ENCODE results near the gene GRIK4.
A peak's percentile ranks its signal among the peaks of the same experiment; 100 is the strongest.

The GRIK4 gene

DNA sequence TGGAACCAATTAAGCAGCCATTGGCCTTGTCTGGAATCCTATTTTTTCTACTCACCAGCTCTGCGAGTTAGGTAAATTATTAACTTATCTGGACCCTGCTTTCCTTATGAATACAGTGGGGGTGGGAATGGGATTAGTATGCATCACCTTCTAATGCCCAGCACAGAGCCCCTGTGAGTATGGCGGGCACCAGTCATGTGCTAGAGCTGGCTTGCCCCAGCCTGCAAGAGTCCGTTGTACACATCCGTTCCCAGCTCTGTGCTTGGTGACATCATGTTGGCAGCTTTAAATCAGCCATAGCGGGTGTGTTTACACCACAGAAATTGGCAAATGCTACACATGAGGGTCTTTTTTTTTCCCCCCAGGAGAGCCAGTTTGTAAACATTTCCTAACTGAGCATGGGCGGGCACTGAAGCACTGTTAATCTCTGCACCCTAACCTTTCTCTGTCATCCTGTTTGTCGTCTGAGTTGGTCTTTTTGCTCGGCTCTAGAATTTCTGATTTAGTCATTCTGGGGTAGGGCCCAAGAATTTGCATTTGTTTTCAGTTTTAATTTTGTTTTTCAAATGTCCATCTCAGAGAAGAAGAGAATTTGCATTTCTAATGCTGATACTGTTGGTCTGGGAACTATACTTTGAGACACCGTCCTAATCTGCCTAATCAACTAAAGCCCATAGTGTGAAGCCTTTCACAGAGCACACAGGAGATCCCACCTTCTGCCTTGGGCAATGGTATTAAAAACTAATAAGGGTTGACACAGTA, 382.1 kb downstream of the GRIK4 start:
- H3K4me3 ChIP-seq, result no peak overlapping the region
- H3K4me2 ChIP-seq, result no peak overlapping the region
- TF ChIP-seq Cebpa-rat (IDR thresholded peaks at IDR 0.05), result no peak
- H3K27ac ChIP-seq, result no peak overlapping the region
- H3K36me3 ChIP-seq, result no peaks in the 10 kb centered on the region
- H4K20me1 ChIP-seq, result no peaks in the 10 kb centered on the region; a peak in 1 of 22 replicates
- no peaks in the 10 kb centered on the region for H3K27me3 ChIP-seq
- no peak overlapping the region for H3K9ac ChIP-seq
- H3K9me3 ChIP-seq (replicated peaks in 1 of 11), result no peaks in the 10 kb centered on the region
- H3K4me1 ChIP-seq, result no peaks in the 10 kb centered on the region

DNA sequence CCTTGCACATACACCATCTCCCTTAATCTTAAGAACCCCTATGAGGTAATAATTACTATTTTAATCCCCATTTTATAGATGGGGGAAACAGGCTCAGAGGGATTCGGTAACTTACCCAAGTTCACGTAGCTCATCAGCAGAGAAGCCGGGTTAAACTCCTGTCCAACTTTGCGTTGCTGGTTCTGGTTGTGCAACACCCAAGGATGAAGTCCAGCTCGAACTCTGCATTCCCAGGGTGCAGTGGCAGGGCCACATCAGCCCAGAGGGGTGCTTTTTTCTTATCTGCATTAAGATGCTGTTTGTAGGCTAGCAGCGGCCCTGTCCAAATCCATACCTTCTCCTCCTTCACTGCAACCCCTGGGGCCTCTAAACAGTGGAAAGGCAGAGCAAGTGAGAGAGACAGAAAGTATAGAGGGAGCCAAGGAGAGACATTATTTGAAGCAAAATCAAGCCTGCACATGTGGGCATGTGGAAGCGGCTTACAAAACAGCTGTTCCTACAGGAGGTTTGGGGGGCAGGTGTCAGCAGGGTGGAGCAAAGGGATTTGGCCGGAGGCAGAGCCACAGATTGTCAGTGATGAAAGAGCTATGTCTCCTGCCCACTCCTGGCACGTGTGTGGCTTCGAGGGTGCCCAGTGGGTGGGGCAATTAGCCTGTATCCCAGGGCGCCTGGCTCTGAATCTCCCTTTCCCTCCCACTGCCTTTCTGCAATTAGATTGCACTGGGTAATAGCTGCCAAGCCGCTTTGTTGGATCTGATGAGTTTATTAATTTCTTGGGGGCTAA, 382.8 kb downstream of the GRIK4 start:
- Histone ChIP-seq H3K9ac (no peak overlapping the region), H3K27ac (no peak overlapping the region), H3K4me2 (no peak overlapping the region), H4K20me1 (no peaks in the 10 kb centered on the region; a peak in 1 of 22 replicates), H3K9me3 (replicated peaks in 1 of 11) (no peaks in the 10 kb centered on the region), H3K36me3 (no peaks in the 10 kb centered on the region), H3K27me3 (no peaks in the 10 kb centered on the region), H3K4me3 (no peak overlapping the region), H3K4me1 (no peaks in the 10 kb centered on the region)
- no peak for TF ChIP-seq Cebpa-rat (IDR thresholded peaks at IDR 0.05)

DNA sequence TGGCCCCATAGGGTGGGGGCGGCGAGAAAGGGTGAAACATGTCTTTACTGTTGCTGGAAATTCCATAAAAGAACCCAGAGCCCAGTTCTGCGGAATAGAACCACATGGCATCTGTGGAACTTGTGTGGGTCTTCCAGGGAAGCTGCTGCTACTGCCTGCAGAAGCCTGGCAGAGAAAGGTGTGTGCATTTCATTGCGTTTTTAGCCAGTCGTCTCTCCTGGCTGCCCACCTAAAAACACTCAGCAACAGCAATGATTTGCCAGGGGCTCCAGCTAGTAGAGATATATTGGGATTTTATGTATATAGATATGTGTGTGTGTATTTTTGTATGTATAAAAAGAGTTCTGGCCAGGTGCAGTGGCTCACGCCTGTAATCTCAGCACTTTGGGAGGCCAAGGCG, 385.1 kb downstream of the GRIK4 start:
- Histone ChIP-seq H3K4me2 (no peak overlapping the region), H3K9me3 (replicated peaks in 1 of 11) (no peaks in the 10 kb centered on the region), H3K36me3 (no peaks in the 10 kb centered on the region), H3K27ac (no peak overlapping the region), H3K4me1 (no peaks in the 10 kb centered on the region), H3K4me3 (no peak overlapping the region), H3K27me3 (no peaks in the 10 kb centered on the region), H4K20me1 (no peaks in the 10 kb centered on the region; a peak in 1 of 22 replicates), H3K9ac (no peak overlapping the region)
- TF ChIP-seq Cebpa-rat (IDR thresholded peaks at IDR 0.05), result no peak

DNA sequence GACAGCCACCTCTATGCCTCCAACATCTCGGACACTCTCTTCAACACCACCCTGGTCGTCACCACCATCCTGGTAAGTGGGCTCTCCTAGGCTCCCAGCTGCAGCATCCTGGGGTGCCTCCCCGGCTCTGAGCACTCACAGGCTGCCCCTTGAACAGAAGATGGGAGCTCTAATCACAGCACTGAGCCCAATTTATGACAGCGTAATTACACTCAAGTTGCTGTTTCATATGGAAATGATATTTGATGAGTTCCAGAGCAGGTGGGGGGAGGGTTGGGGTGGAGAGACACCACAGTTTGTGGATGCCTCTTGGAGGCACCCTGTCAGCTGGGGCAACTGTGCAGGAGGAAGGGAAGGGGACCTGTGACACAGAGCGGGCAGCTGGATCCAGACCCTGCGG, 387.0 kb downstream of the GRIK4 start:
- Histone ChIP-seq H4K20me1 (peaks cover 0 to under 1% (median 0%) of the 10 kb centered on the region in 11 experiments; a peak in 1 of 22 replicates), H3K4me3 (no peak overlapping the region)

DNA sequence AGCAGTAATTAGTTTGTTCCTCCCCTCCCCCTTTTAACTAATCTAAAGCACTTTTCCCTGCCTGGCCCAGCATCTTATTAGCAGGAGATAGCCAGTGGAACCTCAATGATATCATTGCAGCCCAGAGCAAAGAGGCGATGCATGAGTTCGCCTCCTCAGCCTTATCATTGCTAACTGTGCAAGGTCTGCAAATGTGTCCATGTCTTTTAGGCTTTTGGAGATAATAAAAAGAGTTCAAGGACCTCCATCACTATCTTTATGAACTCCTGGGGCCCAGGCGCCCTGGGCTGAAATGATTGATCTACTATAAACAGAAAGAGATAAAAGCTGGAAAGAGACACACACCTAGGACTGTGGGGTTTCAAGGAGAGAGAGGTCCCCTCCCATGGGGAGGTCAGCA, 388.2 kb downstream of the GRIK4 start:
- no peaks in the 10 kb centered on the region for H3K27me3 ChIP-seq
- no peak overlapping the region for H3K9ac ChIP-seq
- H3K27ac ChIP-seq, result no peak overlapping the region
- H3K4me2 ChIP-seq, result no peak overlapping the region
- no peak for TF ChIP-seq Cebpa-rat (IDR thresholded peaks at IDR 0.05)
- H3K4me3 ChIP-seq, result no peak overlapping the region
- no peaks in the 10 kb centered on the region for H3K9me3 ChIP-seq (replicated peaks in 1 of 11)
- 0 out of 22 replicates have a peak, but pooled peaks cover 0 to 5% (median 0%) of the 10 kb centered on the region in 11 experiments for H4K20me1 ChIP-seq
- H3K4me1 ChIP-seq, result peaks cover 0 to 9% (median 5%) of the 10 kb centered on the region in 10 experiments; a peak in 7 of 20 replicates
- H3K36me3 ChIP-seq, result no peaks in the 10 kb centered on the region

More for the DNA sequence above, 387.0 kb downstream of the GRIK4 start:
- Histone ChIP-seq H3K4me2 (no peak overlapping the region), H3K36me3 (no peaks in the 10 kb centered on the region), H3K4me1 (peaks cover 0 to 3% (median 1%) of the 10 kb centered on the region in 10 experiments; a peak in 7 of 20 replicates), H3K9ac (no peak overlapping the region), H3K9me3 (replicated peaks in 1 of 11) (no peaks in the 10 kb centered on the region), H3K27ac (no peak overlapping the region), H3K27me3 (no peaks in the 10 kb centered on the region)
- TF ChIP-seq Cebpa-rat (IDR thresholded peaks at IDR 0.05), result no peak

DNA sequence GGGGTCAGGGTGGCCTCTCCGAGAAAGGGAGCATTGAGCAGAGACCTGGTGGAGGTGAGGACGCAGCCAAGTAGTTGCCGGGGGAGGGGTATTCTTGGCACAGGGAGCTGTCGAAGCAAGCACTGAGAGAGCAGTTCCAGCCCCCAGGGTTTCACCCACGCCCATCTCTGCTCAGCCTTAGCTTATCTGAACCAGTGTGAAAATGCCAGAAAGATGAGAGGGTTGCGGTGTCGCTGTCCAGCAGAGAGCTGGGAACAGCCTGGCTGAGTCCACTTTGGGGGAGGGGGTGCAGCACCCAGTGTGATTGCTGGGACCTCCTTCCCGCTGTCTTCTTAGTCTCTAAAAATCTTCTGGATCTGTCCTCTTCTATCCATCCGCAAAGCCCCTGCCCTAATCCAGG, 389.1 kb downstream of the GRIK4 start:
- H3K27me3 ChIP-seq, result no peaks in the 10 kb centered on the region
- 0 out of 22 replicates have a peak, but pooled peaks cover 0 to 5% (median 0%) of the 10 kb centered on the region in 11 experiments for H4K20me1 ChIP-seq
- H3K36me3 ChIP-seq, result no peaks in the 10 kb centered on the region
- H3K9me3 ChIP-seq (replicated peaks in 1 of 11), result no peaks in the 10 kb centered on the region
- H3K4me1 ChIP-seq, result peaks cover 0 to 9% (median 5%) of the 10 kb centered on the region in 10 experiments; a peak in 7 of 20 replicates
- no peak overlapping the region for H3K9ac ChIP-seq
- no peak for TF ChIP-seq Cebpa-rat (IDR thresholded peaks at IDR 0.05)
- H3K27ac ChIP-seq, result no peak overlapping the region
- H3K4me3 ChIP-seq, result no peak overlapping the region
- H3K4me2 ChIP-seq, result no peak overlapping the region

DNA sequence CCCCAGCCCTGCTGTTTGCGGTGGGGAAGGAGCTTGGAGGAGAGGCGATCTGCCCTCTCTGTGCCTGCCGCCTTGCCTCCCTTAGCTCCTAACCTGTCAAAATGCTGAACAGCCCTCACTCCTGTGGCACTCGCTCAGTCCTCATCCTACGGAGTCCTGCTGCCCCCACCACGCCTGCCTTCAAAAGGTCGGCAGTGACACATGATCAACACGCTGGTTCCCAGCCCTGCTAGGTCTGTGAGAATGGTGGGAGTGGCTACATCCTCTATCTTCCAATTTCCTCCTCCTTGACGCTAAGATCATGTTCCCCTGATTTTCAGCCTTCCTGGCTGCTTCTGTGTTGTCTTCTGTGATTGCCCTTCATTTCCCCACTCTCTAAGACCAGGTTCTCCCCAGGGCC, 392.1 kb downstream of the GRIK4 start:
- H3K4me3 ChIP-seq, result no peak overlapping the region
- H3K4me2 ChIP-seq, result peak overlapping the region in 7 of 11 experiments; percentile 1 to 42 (median 14); a peak in 7 of 22 replicates
- H3K36me3 ChIP-seq, result no peaks in the 10 kb centered on the region
- no peak overlapping the region for H3K9ac ChIP-seq
- no peak overlapping the region for H3K27ac ChIP-seq
- 0 out of 22 replicates have a peak, but pooled peaks cover 0 to 5% (median 0%) of the 10 kb centered on the region in 11 experiments for H4K20me1 ChIP-seq
- no peak for TF ChIP-seq Cebpa-rat (IDR thresholded peaks at IDR 0.05)
- H3K9me3 ChIP-seq (replicated peaks in 1 of 11), result no peaks in the 10 kb centered on the region
- H3K4me1 ChIP-seq, result peaks cover 0 to 9% (median 5%) of the 10 kb centered on the region in 10 experiments; a peak in 7 of 20 replicates
- H3K27me3 ChIP-seq, result no peaks in the 10 kb centered on the region

DNA sequence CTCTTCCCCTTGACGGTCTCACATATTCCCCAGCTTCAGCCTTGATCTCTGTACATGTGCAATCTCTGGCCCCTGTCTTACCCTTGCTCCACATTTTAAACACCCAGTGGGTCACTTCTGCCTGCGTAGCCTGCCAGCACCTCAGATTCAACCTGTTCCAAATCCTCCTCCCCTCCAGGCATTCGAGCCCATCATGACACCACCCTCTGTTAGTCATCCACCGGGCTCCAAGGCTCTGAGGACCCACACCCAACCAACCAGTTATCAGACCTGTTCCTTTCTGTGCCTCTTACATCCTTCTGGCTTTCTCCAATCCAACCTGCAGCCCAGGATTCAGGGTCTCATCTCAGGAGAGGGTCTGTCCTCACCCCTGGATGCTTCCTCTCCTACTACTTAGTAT, 392.6 kb downstream of the GRIK4 start:
- H3K4me2 ChIP-seq, result peak overlapping the region in 6 of 11 experiments; percentile 3 to 42 (median 16); a peak in 3 of 22 replicates
- no peaks in the 10 kb centered on the region for H3K9me3 ChIP-seq (replicated peaks in 1 of 11)
- no peak overlapping the region for H3K27ac ChIP-seq
- 0 out of 22 replicates have a peak, but pooled peaks cover 0 to 5% (median 0%) of the 10 kb centered on the region in 11 experiments for H4K20me1 ChIP-seq
- no peak overlapping the region for H3K4me3 ChIP-seq
- no peak overlapping the region for H3K9ac ChIP-seq
- H3K27me3 ChIP-seq, result no peaks in the 10 kb centered on the region
- peaks cover 0 to 9% (median 5%) of the 10 kb centered on the region in 10 experiments; a peak in 7 of 20 replicates for H3K4me1 ChIP-seq
- H3K36me3 ChIP-seq, result no peaks in the 10 kb centered on the region
- no peak for TF ChIP-seq Cebpa-rat (IDR thresholded peaks at IDR 0.05)

DNA sequence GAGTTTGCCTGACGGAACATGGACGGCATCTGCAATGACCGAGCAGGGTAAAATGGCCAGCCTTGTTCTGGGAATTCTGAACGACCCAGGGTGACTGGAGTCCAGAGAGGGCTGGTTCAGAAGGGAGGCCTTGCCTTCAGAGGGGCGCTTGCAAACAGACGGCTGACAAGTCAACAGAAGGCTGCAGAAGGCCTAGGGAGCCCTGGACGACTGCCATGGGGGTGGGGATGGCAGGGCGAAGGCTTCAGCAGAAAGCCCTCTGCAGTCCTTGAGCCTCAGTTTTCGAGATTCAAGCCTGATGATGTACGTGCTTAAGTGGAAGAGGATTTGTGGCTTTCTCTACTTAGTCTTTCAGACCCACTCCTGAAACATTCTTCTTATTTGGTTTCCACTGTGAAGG, 395.2 kb downstream of the GRIK4 start:
- H3K36me3 ChIP-seq, result no peaks in the 10 kb centered on the region
- H3K9ac ChIP-seq, result no peak overlapping the region
- H3K4me3 ChIP-seq, result no peak overlapping the region
- 0 out of 22 replicates have a peak, but pooled peaks cover 0 to 5% (median 0%) of the 10 kb centered on the region in 11 experiments for H4K20me1 ChIP-seq
- no peak overlapping the region for H3K4me2 ChIP-seq
- H3K27me3 ChIP-seq, result no peaks in the 10 kb centered on the region
- peaks cover 0 to 14% (median 7%) of the 10 kb centered on the region in 10 experiments; a peak in 11 of 20 replicates for H3K4me1 ChIP-seq
- H3K9me3 ChIP-seq (replicated peaks in 1 of 11), result no peaks in the 10 kb centered on the region
- TF ChIP-seq Cebpa-rat (IDR thresholded peaks at IDR 0.05), result no peak
- H3K27ac ChIP-seq, result no peak overlapping the region
